ENCODE measurements around the gene PTPRS.

DNA sequence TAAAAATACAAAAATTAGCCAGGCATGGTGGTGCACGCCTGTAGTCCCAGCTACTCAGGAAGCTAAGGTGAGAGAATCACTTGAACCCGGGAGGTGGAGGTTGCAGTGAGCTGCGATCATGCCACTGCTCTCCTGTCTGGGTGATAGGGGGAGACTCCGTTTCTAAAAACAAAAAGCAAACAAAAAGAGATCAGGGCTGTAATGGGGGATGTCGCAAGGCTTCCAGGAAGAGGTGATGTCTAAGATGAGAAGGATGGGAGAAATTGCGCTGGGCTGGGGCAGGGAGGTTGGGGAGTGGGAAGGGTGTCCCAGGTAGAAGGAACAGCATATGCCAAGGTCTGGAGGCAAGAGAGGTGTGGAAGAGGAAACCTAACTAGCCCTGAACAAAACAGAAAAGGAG is 36.1 kb downstream of the PTPRS start:
- TF ChIP-seq, protein P1, sequence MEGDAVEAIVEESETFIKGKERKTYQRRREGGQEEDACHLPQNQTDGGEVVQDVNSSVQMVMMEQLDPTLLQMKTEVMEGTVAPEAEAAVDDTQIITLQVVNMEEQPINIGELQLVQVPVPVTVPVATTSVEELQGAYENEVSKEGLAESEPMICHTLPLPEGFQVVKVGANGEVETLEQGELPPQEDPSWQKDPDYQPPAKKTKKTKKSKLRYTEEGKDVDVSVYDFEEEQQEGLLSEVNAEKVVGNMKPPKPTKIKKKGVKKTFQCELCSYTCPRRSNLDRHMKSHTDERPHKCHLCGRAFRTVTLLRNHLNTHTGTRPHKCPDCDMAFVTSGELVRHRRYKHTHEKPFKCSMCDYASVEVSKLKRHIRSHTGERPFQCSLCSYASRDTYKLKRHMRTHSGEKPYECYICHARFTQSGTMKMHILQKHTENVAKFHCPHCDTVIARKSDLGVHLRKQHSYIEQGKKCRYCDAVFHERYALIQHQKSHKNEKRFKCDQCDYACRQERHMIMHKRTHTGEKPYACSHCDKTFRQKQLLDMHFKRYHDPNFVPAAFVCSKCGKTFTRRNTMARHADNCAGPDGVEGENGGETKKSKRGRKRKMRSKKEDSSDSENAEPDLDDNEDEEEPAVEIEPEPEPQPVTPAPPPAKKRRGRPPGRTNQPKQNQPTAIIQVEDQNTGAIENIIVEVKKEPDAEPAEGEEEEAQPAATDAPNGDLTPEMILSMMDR (IDR thresholded peaks at IDR 0.05; ENCODE audit: borderline replicate concordance, extremely low read depth, low read length, poor library complexity, severe bottlenecking): no peak
- no peak for TF ChIP-seq EZH2 (IDR thresholded peaks at IDR 0.05; ENCODE audit: borderline replicate concordance, low read depth, low read length, severe bottlenecking)
